ENCODE results near the gene SLC25A29. TPM values are rescaled to one million over a fixed set of nuclear protein-coding genes. Genes with fewer than 3 reads are reported as not detected.
A peak's percentile ranks its signal among the peaks of the same experiment; 100 is the strongest.
"Not testable (repeated sequence)": the region's sequence is repeated elsewhere in the genome, so short reads cannot be mapped to it uniquely, and the experiment has no call there.

The SLC25A29 gene
- total RNA-seq, 4 donors from 2014 or later: 92.2 to 276 (median 173) TPM

GRCh38 chr14:100288382-100289185, 17.7 kb downstream of the SLC25A29 start:
- Histone ChIP-seq H3K27ac (peak overlapping the region in 1 of 4 donors; percentile 14), H3K27me3 (no peaks in the 10 kb centered on the region), H3K36me3 (peaks cover 0 to 38% (median 0%) of the 10 kb centered on the region in 3 donors), H3K9me3 (no peaks in the 10 kb centered on the region), H3K4me3 (no peak overlapping the region), H3K4me1 (peaks cover 0 to 60% (median 7%) of the 10 kb centered on the region in 4 donors)
- no peak for TF ChIP-seq EP300 (IDR thresholded peaks at IDR 0.05)
- no peak for TF ChIP-seq CTCF (IDR thresholded peaks at IDR 0.05)
- no peak for TF ChIP-seq POLR2A (IDR thresholded peaks at IDR 0.05)
- DNase-seq (ENCODE audit: low spot score in 2 of 2): no peak
- 76 to 77% methylated on average over 12 of the region's 12 CpGs for WGBS, 2 donors

- H3K27me3 ChIP-seq; H3K4me3 ChIP-seq; H3K9me3 ChIP-seq; H3K27ac ChIP-seq; DNase-seq (ENCODE audit: low spot score in 2 of 2): not testable (repeated sequence)
- 76 to 91% methylated on average over 4 to 8 of the region's 8 CpGs for WGBS, 2 donors
- Histone ChIP-seq H3K36me3 (peaks cover 0 to 34% (median 0%) of the 10 kb centered on the region in 3 donors), H3K4me1 (peaks cover 0 to 56% (median 7%) of the 10 kb centered on the region in 4 donors)
These were observed 18.3 kb downstream of the SLC25A29 start for GRCh38 chr14:100287998-100288295.

- Histone ChIP-seq H3K4me3 (no peak overlapping the region), H3K27me3 (no peaks in the 10 kb centered on the region), H3K9me3 (no peaks in the 10 kb centered on the region), H3K4me1 (peaks cover 0 to 56% (median 7%) of the 10 kb centered on the region in 4 donors), H3K27ac (no peak overlapping the region), H3K36me3 (peaks cover 0 to 29% (median 0%) of the 10 kb centered on the region in 3 donors)
- TF ChIP-seq CTCF (IDR thresholded peaks at IDR 0.05) (no peak), EP300 (IDR thresholded peaks at IDR 0.05) (no peak), POLR2A (IDR thresholded peaks at IDR 0.05) (no peak)
- 63% methylated on average over 10 to 12 of the region's 12 CpGs for WGBS, 2 donors
- no peak for DNase-seq (ENCODE audit: low spot score in 2 of 2)
These were observed 18.8 kb downstream of the SLC25A29 start for GRCh38 chr14:100287202-100287997.

- Histone ChIP-seq H3K9me3 (no peaks in the 10 kb centered on the region), H3K4me1 (peaks cover 0 to 59% (median 7%) of the 10 kb centered on the region in 4 donors), H3K4me3 (no peak overlapping the region), H3K27ac (no peak overlapping the region), H3K36me3 (peaks cover 0 to 21% (median 0%) of the 10 kb centered on the region in 3 donors), H3K27me3 (no peaks in the 10 kb centered on the region)
- 62 to 79% methylated on average over 8 to 9 of the region's 10 CpGs for WGBS, 2 donors
- no peak for DNase-seq (ENCODE audit: low spot score in 2 of 2)
- TF ChIP-seq POLR2A (IDR thresholded peaks at IDR 0.05) (no peak), CTCF (IDR thresholded peaks at IDR 0.05) (no peak), EP300 (IDR thresholded peaks at IDR 0.05) (no peak)
These were observed 19.6 kb downstream of the SLC25A29 start for GRCh38 chr14:100286484-100287191.

- H3K36me3 ChIP-seq: peaks cover 0 to 14% (median 0%) of the 10 kb centered on the region in 3 donors
- no peaks in the 10 kb centered on the region for H3K9me3 ChIP-seq
- H3K4me3 ChIP-seq: peak overlapping the region; percentile 72 to 92 (median 85)
- no peaks in the 10 kb centered on the region for H3K27me3 ChIP-seq
- 37 to 54% methylated on average over 7 to 11 of the region's 13 CpGs for WGBS, 2 donors
- no peak for TF ChIP-seq POLR2A (IDR thresholded peaks at IDR 0.05)
- no peak for TF ChIP-seq EP300 (IDR thresholded peaks at IDR 0.05)
- H3K27ac ChIP-seq: peak overlapping the region; percentile 91 to 96 (median 94)
- DNase-seq (ENCODE audit: low spot score in 2 of 2): no peak
- H3K4me1 ChIP-seq: peaks cover 0 to 63% (median 7%) of the 10 kb centered on the region in 4 donors
These were observed 20.3 kb downstream of the SLC25A29 start for GRCh38 chr14:100285913-100286400.
